ENCODE measurements around the gene PLPPR1.
"Not testable (repeated sequence)": the region's sequence is repeated elsewhere in the genome, so short reads cannot be mapped to it uniquely, and the experiment has no call there.

Gene PLPPR1

GRCh38 chr9:101028346-101029314 lies at the start of gene PLPPR1:
PLPPR1 (plus strand) TSS chr9:101028727.
- no peak for DNase-seq

- DNase-seq: no peak
Observed at GRCh38 chr9:100989731-100990130, 38.8 kb upstream of the PLPPR1 start.

- no peak for DNase-seq
Observed at GRCh38 chr9:100990605-100991381, 37.7 kb upstream of the PLPPR1 start.

- no peak for DNase-seq
Observed at GRCh38 chr9:100992632-100993031, 35.9 kb upstream of the PLPPR1 start.

- DNase-seq: no peak
Observed at GRCh38 chr9:100999906-101000544, 28.5 kb upstream of the PLPPR1 start.

- no peak for DNase-seq
Observed at GRCh38 chr9:101005246-101005645, 23.3 kb upstream of the PLPPR1 start.

GRCh38 chr9:101014566-101014965 lies 14.0 kb upstream of the PLPPR1 start:
- no peak for DNase-seq

- no peak for DNase-seq
Observed at GRCh38 chr9:101018467-101018866, 10.1 kb upstream of the PLPPR1 start.

- no peak for DNase-seq
Observed at GRCh38 chr9:101022704-101023103, 5.8 kb upstream of the PLPPR1 start.

- DNase-seq: no peak
Observed at GRCh38 chr9:101025940-101026339, 2.6 kb upstream of the PLPPR1 start.

- peak; percentile 2 for DNase-seq
Observed at GRCh38 chr9:101026824-101027223, 1.7 kb upstream of the PLPPR1 start.

GRCh38 chr9:101027236-101027635 lies 1.3 kb upstream of the PLPPR1 start:
- no peak for DNase-seq

- no peak for DNase-seq
Observed at GRCh38 chr9:101027733-101028345, 688 bp upstream of the PLPPR1 start.

GRCh38 chr9:101029315-101030085 lies 973 bp downstream of the PLPPR1 start:
- DNase-seq: no peak

GRCh38 chr9:101030086-101030391 lies 1.5 kb downstream of the PLPPR1 start:
- no peak for DNase-seq

GRCh38 chr9:101032426-101032825 lies 3.9 kb downstream of the PLPPR1 start:
- DNase-seq: no peak

GRCh38 chr9:101034222-101034621 lies 5.7 kb downstream of the PLPPR1 start:
- no peak for DNase-seq

GRCh38 chr9:101035098-101035497 lies 6.6 kb downstream of the PLPPR1 start:
- DNase-seq: no peak

GRCh38 chr9:101037430-101037829 lies 8.9 kb downstream of the PLPPR1 start:
- no peak for DNase-seq

GRCh38 chr9:101038488-101038887 lies 10.0 kb downstream of the PLPPR1 start:
- no peak for DNase-seq

GRCh38 chr9:101039581-101039980 lies 11.1 kb downstream of the PLPPR1 start:
- DNase-seq: not testable (repeated sequence)

GRCh38 chr9:101047848-101048397 lies 19.4 kb downstream of the PLPPR1 start:
- no peak for DNase-seq

Measured in NCI-H1436 treated with DMSO at 0.1 percent for 48 hours (cell line).